CD14-positive monocyte (primary cell): ENCODE results near the gene MND1. TPM values are rescaled to one million over a fixed set of nuclear protein-coding genes. Genes with fewer than 3 reads are reported as not detected.

Experiments
- DNase-seq, 3 donors: peaks; one replicate each; pipeline ENCODE4 v3.0.0-alpha.2; 2011 to 2022
- H2AFZ ChIP-seq: 2 replicates; pipeline ENCODE4 v1.6.0; 2012; ENCODE audit warnings: mild to moderate bottlenecking, low read depth, low read length, inconsistent platforms; ENCODE audit not compliant: insufficient read depth, poor library complexity, severe bottlenecking
- H3K27ac ChIP-seq, 2 donors: 1 replicate in 1 of 2; 2 replicates in 1 of 2; pipeline ENCODE4 v1.5.1; 2012 to 2013; ENCODE audit warnings: low read length in 2 of 2, control low read depth in 1 of 2, inconsistent platforms in 1 of 2, low read depth in 1 of 2, mild to moderate bottlenecking in 1 of 2
- H3K27me3 ChIP-seq, 2 donors: one replicate each; pipeline versions ENCODE4 v1.6.0 to v1.6.1; 2011 to 2013; ENCODE audit warnings: low read length in 2 of 2; ENCODE audit not compliant: control insufficient read depth in 2 of 2, insufficient read depth in 2 of 2
- H3K36me3 ChIP-seq, 2 donors: replicated peaks in 1 of 2; 1 replicate in 1 of 2; 2 replicates in 1 of 2; pipeline versions ENCODE4 v1.5.1 to v1.6.1; 2012 to 2013; ENCODE audit warnings: low read length in 2 of 2, control low read depth in 1 of 2, inconsistent platforms in 1 of 2, mild to moderate bottlenecking in 1 of 2; ENCODE audit not compliant: insufficient read depth in 2 of 2, control insufficient read depth in 1 of 2
- H3K4me1 ChIP-seq, 2 donors: 1 replicate in 1 of 2; 2 replicates in 1 of 2; pipeline versions ENCODE4 v1.5.1 to v1.6.1; 2012 to 2013; ENCODE audit warnings: low read length in 2 of 2, control low read depth in 1 of 2, inconsistent platforms in 1 of 2, mild to moderate bottlenecking in 1 of 2, moderate library complexity in 1 of 2; ENCODE audit not compliant: insufficient read depth in 2 of 2, control insufficient read depth in 1 of 2
- H3K4me2 ChIP-seq: replicated peaks from 2 replicates; pipeline ENCODE3; 2012; ENCODE audit warnings: low read length, moderate library complexity, mild to moderate bottlenecking; ENCODE audit not compliant: poor library complexity, severe bottlenecking; ENCODE audit errors: extremely low read depth
- H3K4me3 ChIP-seq, 3 experiments: fragments of 200-600 bp in 1 of 3; sonication (generic) in 1 of 3; replicated peaks in 1 of 3; 1 replicate in 2 of 3; 2 replicates in 1 of 3; pipeline ENCODE4 v1.5.1; 2011 to 2013; ENCODE audit warnings: low read length in 3 of 3, mild to moderate bottlenecking in 3 of 3, control low read depth in 2 of 3, low read depth in 2 of 3, inconsistent platforms in 1 of 3, moderate library complexity in 1 of 3
- H3K79me2 ChIP-seq: 2 replicates; pipeline ENCODE4 v1.6.0; 2012; ENCODE audit warnings: mild to moderate bottlenecking, control low read depth, inconsistent platforms, low read length, moderate library complexity; ENCODE audit not compliant: insufficient read depth
- H3K9ac ChIP-seq: 2 replicates; pipeline ENCODE4 v1.6.0; 2017; ENCODE audit warnings: low read length, mild to moderate bottlenecking; ENCODE audit not compliant: insufficient read depth, poor library complexity, severe bottlenecking
- H3K9me3 ChIP-seq, 2 donors: replicated peaks in 1 of 2; 1 replicate in 1 of 2; 2 replicates in 1 of 2; pipeline versions ENCODE4 v1.5.1 to v1.6.1; 2012 to 2013; ENCODE audit warnings: low read length in 2 of 2, control low read depth in 1 of 2; ENCODE audit not compliant: control insufficient read depth in 1 of 2, insufficient read depth in 1 of 2
- H4K20me1 ChIP-seq: 2 replicates; pipeline ENCODE4 v1.6.0; 2012; ENCODE audit warnings: mild to moderate bottlenecking, low read length, control low read depth, moderate library complexity; ENCODE audit not compliant: insufficient read depth
- H3K27ac Mint-ChIP-seq, 7 donors: one replicate each; pipeline ENCODE4 v1.8.0; 2020; ENCODE audit warnings: mild to moderate bottlenecking in 7 of 7, mixed read lengths in 7 of 7, moderate library complexity in 6 of 7, inconsistent platforms in 2 of 7
- H3K27me3 Mint-ChIP-seq, 3 donors: one replicate each; pipeline ENCODE4 v1.8.0; 2021 to 2022; ENCODE audit warnings: low read depth in 3 of 3, mild to moderate bottlenecking in 3 of 3, mixed read lengths in 3 of 3, moderate library complexity in 3 of 3, inconsistent platforms in 1 of 3
- H3K36me3 Mint-ChIP-seq, 2 donors: one replicate each; pipeline ENCODE4 v1.8.0; 2020; ENCODE audit warnings: mixed read lengths in 2 of 2, inconsistent platforms in 1 of 2, mild to moderate bottlenecking in 1 of 2
- H3K4me1 Mint-ChIP-seq: one replicate; pipeline ENCODE4 v1.8.0; 2020; ENCODE audit warnings: mild to moderate bottlenecking, mixed read lengths
- H3K4me3 Mint-ChIP-seq, 2 donors: one replicate each; pipeline ENCODE4 v1.8.0; 2020; ENCODE audit warnings: mild to moderate bottlenecking in 2 of 2, mixed read lengths in 2 of 2, moderate library complexity in 1 of 2
- H3K9me3 Mint-ChIP-seq, 7 donors: one replicate each; pipeline ENCODE4 v1.8.0; 2020 to 2022; ENCODE audit warnings: mixed read lengths in 7 of 7, mild to moderate bottlenecking in 6 of 7, moderate library complexity in 6 of 7, inconsistent platforms in 2 of 7
- WGBS: methylation state at CpG from one replicate; pipeline ENCODE4 v1.1.5; 2013; ENCODE audit warnings: missing lambda C conversion rate; ENCODE audit not compliant: insufficient coverage; 5-methylcytosine and 5-hydroxymethylcytosine counted together
- intact Hi-C, 2 donors: fragments of 100-400 bp; cut with micrococcal nuclease; formaldehyde crosslinking; loops; one replicate each; pipeline versions ENCODE4 v1.15.0 to v1.15.1; 2023
- polyA plus RNA-seq, 3 donors: library from polyadenylated mRNA; depleted of rRNA in 1 of 3; unstranded in 2 of 3; stranded (reverse) in 1 of 3; fragments of 300-500 nt in 2 of 3; fragments of >200 nt in 1 of 3; fragmentation: Illumina TruSeq in 2 of 3; gene quantifications; 1 replicate in 2 of 3; 2 replicates in 1 of 3; pipeline ENCODE4 v1.2.3, GENCODE V29; 2012 to 2021
- TF ChIP-seq, protein P1 (sequence below): fragments of 200-600 bp; IDR thresholded peaks from one replicate; pipeline ENCODE4 v1.8.0; 2022; ENCODE audit warnings: antibody characterized with exemption, mild to moderate bottlenecking

The MND1 gene
- polyA plus RNA-seq, 3 donors: not detected

DNA sequence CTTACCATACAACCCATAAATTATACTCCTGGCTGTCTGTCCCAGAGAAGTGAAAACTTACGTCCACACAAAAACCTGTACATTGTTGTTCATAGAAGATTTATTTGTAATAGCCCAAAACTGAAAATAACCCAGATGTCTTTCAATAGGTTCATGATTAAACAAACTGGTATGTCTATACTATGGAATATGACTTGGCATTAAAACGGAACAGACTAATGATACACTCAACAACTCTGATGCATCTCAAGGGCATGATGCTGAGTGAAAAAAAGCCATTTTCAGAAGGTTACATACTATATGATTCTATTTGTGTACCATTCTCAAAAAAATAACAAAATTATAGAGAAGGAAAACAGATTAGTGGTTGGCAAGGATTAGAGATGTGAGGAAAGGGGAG lies 11.6 kb upstream of the MND1 start:
- Mint-ChIP-seq H3K4me3 (no peak overlapping the region), H3K27me3 (no peaks in the 10 kb centered on the region), H3K9me3 (no peaks in the 10 kb centered on the region), H3K4me1 (no peaks in the 10 kb centered on the region), H3K27ac (no peak overlapping the region), H3K36me3 (no peaks in the 10 kb centered on the region)
- H2AFZ ChIP-seq: no peak overlapping the region
- no peak for DNase-seq
- H3K4me3 ChIP-seq: no peak overlapping the region
- no peak overlapping the region for H3K4me2 ChIP-seq
- no peaks in the 10 kb centered on the region for H4K20me1 ChIP-seq
- intact Hi-C loops: no loop called here
- no CpG with 5 or more reads among the region's 2 CpGs for WGBS
- H3K27ac ChIP-seq: no peak overlapping the region
- H3K79me2 ChIP-seq: no peaks in the 10 kb centered on the region
- H3K27me3 ChIP-seq: no peaks in the 10 kb centered on the region
- no peaks in the 10 kb centered on the region for H3K4me1 ChIP-seq
- no peak overlapping the region for H3K9ac ChIP-seq
- TF ChIP-seq, protein P1, sequence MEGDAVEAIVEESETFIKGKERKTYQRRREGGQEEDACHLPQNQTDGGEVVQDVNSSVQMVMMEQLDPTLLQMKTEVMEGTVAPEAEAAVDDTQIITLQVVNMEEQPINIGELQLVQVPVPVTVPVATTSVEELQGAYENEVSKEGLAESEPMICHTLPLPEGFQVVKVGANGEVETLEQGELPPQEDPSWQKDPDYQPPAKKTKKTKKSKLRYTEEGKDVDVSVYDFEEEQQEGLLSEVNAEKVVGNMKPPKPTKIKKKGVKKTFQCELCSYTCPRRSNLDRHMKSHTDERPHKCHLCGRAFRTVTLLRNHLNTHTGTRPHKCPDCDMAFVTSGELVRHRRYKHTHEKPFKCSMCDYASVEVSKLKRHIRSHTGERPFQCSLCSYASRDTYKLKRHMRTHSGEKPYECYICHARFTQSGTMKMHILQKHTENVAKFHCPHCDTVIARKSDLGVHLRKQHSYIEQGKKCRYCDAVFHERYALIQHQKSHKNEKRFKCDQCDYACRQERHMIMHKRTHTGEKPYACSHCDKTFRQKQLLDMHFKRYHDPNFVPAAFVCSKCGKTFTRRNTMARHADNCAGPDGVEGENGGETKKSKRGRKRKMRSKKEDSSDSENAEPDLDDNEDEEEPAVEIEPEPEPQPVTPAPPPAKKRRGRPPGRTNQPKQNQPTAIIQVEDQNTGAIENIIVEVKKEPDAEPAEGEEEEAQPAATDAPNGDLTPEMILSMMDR: no peak
- H3K9me3 ChIP-seq: no peaks in the 10 kb centered on the region
- no peaks in the 10 kb centered on the region for H3K36me3 ChIP-seq

- DNase-seq: no peak
- no peaks in the 10 kb centered on the region for H3K9me3 Mint-ChIP-seq
- H3K9ac ChIP-seq: no peak overlapping the region
- H4K20me1 ChIP-seq: no peaks in the 10 kb centered on the region
- H3K27ac Mint-ChIP-seq: no peak overlapping the region
- H3K27me3 ChIP-seq: no peaks in the 10 kb centered on the region
- no peak overlapping the region for H3K4me2 ChIP-seq
- H3K27me3 Mint-ChIP-seq: no peaks in the 10 kb centered on the region
- H3K4me3 ChIP-seq: no peak overlapping the region
- no peak overlapping the region for H3K4me3 Mint-ChIP-seq
- TF ChIP-seq, protein P1: no peak
- H3K4me1 Mint-ChIP-seq: peaks cover 2% of the 10 kb centered on the region
- H3K36me3 Mint-ChIP-seq: no peaks in the 10 kb centered on the region
- no peaks in the 10 kb centered on the region for H3K9me3 ChIP-seq
- H3K4me1 ChIP-seq: no peaks in the 10 kb centered on the region
- intact Hi-C loops: no loop called here
- H3K27ac ChIP-seq: no peak overlapping the region
- no peaks in the 10 kb centered on the region for H3K79me2 ChIP-seq
- H2AFZ ChIP-seq: no peak overlapping the region
- H3K36me3 ChIP-seq: no peaks in the 10 kb centered on the region
Measured at GRCh38 chr4:153333874-153334273, 10.6 kb upstream of the MND1 start.
